Nephron (organoid): ENCODE data around the gene SH3BP4.
A peak's percentile ranks its signal among the peaks of the same experiment; 100 is the strongest.

Source experiments
- H3K27ac Mint-ChIP-seq, 3 experiments: 2 replicates each; pipeline ENCODE4 v1.8.0; 2020; ENCODE audit warnings: mixed read lengths in 3 of 3, mild to moderate bottlenecking in 2 of 3, moderate library complexity in 1 of 3
- H3K27me3 Mint-ChIP-seq: 2 replicates; pipeline ENCODE4 v1.8.0; 2021; ENCODE audit warnings: low read depth, mild to moderate bottlenecking, moderate library complexity, mixed read lengths
- H3K36me3 Mint-ChIP-seq: 2 replicates; pipeline ENCODE4 v1.8.0; 2020; ENCODE audit warnings: low read depth, mixed read lengths
- H3K4me1 Mint-ChIP-seq: 2 replicates; pipeline ENCODE4 v1.8.0; 2020; ENCODE audit warnings: mixed read lengths
- H3K4me3 Mint-ChIP-seq, 3 experiments: 2 replicates each; pipeline ENCODE4 v1.8.0; 2020; ENCODE audit warnings: mild to moderate bottlenecking in 3 of 3, mixed read lengths in 3 of 3, moderate library complexity in 2 of 3
- H3K9me3 Mint-ChIP-seq: 2 replicates; pipeline ENCODE4 v1.8.0; 2020; ENCODE audit warnings: mixed read lengths
- CTCF ChIP-seq, 3 experiments: fragments of 200-600 bp; sonication (generic); IDR thresholded peaks; one replicate each; pipeline ENCODE4 v1.5.0; 2021; ENCODE audit warnings: antibody characterized with exemption in 3 of 3; ENCODE audit not compliant: unreplicated experiment in 3 of 3

The SH3BP4 gene

GRCh38 chr2:234998404-234999211 is 46.8 kb downstream of the SH3BP4 start:
- peaks cover 73% of the 10 kb centered on the region for H3K4me1 Mint-ChIP-seq
- H3K9me3 Mint-ChIP-seq: no peaks in the 10 kb centered on the region
- peaks cover 37% of the 10 kb centered on the region for H3K36me3 Mint-ChIP-seq
- no peaks in the 10 kb centered on the region for H3K27me3 Mint-ChIP-seq
- TF ChIP-seq CTCF (IDR thresholded peaks at IDR 0.05; ENCODE audit: unreplicated experiment in 3 of 3): no peak
- H3K27ac Mint-ChIP-seq: peak overlapping the region in 2 of 3 experiments; percentile 67 to 69
- H3K4me3 Mint-ChIP-seq: no peak overlapping the region

GRCh38 chr2:234999740-235000425 is 48.1 kb downstream of the SH3BP4 start:
- H3K36me3 Mint-ChIP-seq: peaks cover 37% of the 10 kb centered on the region
- no peaks in the 10 kb centered on the region for H3K9me3 Mint-ChIP-seq
- no peak overlapping the region for H3K27ac Mint-ChIP-seq
- TF ChIP-seq CTCF (IDR thresholded peaks at IDR 0.05; ENCODE audit: unreplicated experiment in 3 of 3): no peak
- H3K4me3 Mint-ChIP-seq: no peak overlapping the region
- peaks cover 5% of the 10 kb centered on the region for H3K27me3 Mint-ChIP-seq
- H3K4me1 Mint-ChIP-seq: peaks cover 72% of the 10 kb centered on the region

- Mint-ChIP-seq H3K27ac (peak overlapping the region in 1 of 3 experiments; percentile 28), H3K36me3 (peaks cover 35% of the 10 kb centered on the region), H3K4me3 (no peak overlapping the region), H3K9me3 (no peaks in the 10 kb centered on the region), H3K27me3 (peaks cover 6% of the 10 kb centered on the region), H3K4me1 (peaks cover 74% of the 10 kb centered on the region)
- TF ChIP-seq CTCF (IDR thresholded peaks at IDR 0.05; ENCODE audit: unreplicated experiment in 3 of 3): no peak
Observed at GRCh38 chr2:235000426-235001236, 48.8 kb downstream of the SH3BP4 start.

GRCh38 chr2:235001237-235002133 is 49.7 kb downstream of the SH3BP4 start:
- H3K27ac Mint-ChIP-seq: peak overlapping the region in 1 of 3 experiments; percentile 65
- TF ChIP-seq CTCF (IDR thresholded peaks at IDR 0.05; ENCODE audit: unreplicated experiment in 3 of 3): no peak
- H3K9me3 Mint-ChIP-seq: no peaks in the 10 kb centered on the region
- peaks cover 6% of the 10 kb centered on the region for H3K27me3 Mint-ChIP-seq
- no peak overlapping the region for H3K4me3 Mint-ChIP-seq
- H3K36me3 Mint-ChIP-seq: peaks cover 29% of the 10 kb centered on the region
- H3K4me1 Mint-ChIP-seq: peaks cover 74% of the 10 kb centered on the region
